NCI-H2107 treated with DMSO at 0.1 percent for 48 hours (cell line): ENCODE measurements around the gene MVB12A.

Source experiments
- DNase-seq: peaks from one replicate; lab custom pipeline; 2025; ENCODE audit not compliant: unreplicated experiment; lab: John Stamatoyannopoulos, UW

Gene MVB12A

DNA sequence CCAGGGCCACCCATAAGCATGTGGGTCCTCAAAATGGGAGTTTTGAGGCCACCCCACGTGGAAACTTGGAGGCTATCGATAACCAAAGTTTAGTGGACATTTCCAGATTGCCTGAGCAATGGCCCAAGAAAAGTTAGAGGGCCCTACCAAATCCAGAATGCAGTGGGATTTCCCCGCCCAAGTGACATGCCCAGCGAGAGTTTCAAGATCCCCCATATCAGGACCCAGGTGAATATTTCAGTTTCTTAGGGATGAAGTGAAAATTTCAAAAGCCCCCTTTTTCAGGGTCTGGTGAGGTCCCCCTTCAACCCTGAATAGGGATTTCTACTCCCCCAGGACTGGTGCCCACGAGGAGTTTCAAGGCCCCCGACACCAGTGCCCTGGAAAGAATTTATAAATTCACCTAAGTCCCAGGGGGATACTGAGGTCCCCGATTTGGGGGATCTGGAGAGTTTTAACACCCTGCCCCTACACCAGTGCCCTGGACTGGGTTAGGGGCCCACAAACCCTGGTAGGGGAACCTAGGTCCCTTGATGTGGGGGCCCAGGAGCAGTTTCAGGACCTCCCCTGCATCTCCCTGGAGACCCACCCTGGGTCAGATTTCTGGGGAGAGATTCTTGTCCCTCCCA is 15.1 kb upstream of the MVB12A start:
- DNase-seq: no peak

DNA sequence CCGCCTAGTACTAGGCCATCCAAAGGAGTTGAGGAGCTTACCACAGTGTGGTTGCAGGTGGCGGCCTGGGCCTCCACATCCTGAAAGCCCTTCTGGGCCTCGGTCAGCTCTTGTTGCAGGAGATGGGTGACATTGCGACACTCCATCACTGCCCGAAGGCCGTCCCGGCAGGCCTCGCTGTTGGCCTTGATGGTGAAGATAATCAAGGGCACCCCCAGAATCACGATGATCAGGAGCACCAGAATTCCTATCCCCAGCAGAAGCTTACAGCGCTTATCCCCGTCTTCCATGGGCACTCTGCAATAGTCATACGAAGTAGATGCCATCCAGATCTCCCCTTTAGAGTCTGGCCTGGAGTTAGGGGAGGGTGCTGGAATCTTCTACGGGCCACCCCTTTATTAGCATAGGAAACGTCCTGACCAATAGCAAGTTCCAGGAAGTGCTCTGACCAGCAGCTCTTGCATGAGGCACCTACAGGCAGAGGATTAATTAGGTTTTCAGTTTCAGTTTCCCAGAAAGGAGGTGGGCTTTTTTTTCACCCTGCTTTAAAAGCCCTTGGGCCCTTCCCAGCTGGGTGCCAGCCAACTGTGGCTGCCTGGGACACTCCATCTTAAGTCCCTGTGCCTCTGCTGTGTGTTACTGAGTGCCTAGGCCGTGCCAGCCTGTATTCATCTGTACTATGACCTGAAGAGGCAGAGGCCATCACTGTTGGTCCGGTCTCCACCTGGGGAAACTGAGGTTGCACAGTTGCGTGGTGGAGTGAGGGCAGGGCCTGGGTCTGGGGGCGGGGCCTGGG is 14.4 kb upstream of the MVB12A start, which contains the start of gene BST2:
BST2 (minus strand) TSS at position 381 of the 796 bp plus-strand sequence; CDS start at position 326, 55 bp downstream.
- no peak for DNase-seq

DNA sequence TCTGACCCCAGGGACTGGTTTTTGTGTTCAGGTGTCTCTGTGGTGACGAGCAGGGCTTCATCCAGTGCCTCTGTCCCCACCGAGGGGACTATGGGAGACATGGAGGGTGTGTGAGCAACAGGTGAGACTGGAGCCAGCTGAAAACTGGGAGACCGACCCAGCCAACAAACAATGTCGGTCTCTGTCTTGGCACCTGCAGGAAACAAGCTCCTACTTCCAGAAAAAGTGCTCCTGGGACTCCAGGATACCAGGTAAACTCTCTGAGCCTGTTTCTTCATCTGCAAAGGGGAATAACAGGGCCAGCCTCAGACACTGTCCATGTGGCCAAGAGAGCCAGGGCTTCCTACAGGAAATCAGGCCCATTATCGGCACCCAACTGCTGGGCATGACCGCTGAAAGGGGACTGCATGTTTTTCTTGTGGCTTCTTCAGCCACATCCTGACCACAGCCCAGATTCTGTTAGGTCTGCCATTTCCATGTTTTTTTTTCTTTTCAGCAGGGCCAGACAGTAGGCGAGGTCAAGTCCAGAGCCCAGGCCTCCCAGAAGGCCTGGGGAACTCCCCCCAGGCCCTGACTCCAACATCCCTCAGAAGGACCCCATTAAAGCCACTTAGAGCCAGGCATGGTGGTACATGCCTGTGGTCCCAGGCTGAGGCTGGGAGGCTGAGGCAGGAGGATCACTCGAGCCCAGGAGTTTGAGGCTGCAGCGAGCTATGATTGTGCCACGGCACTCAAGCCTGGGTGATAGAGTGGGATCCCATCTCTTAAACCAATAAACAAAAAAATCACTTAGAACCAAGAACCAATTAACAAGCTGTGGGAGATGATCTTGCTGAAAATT is 13.6 kb upstream of the MVB12A start:
- DNase-seq: no peak

- no peak for DNase-seq
Measured at GRCh38 chr19:17406887-17407196, 13.0 kb upstream of the MVB12A start.

GRCh38 chr19:17409990-17410389 is 9.9 kb upstream of the MVB12A start:
- no peak for DNase-seq

DNA sequence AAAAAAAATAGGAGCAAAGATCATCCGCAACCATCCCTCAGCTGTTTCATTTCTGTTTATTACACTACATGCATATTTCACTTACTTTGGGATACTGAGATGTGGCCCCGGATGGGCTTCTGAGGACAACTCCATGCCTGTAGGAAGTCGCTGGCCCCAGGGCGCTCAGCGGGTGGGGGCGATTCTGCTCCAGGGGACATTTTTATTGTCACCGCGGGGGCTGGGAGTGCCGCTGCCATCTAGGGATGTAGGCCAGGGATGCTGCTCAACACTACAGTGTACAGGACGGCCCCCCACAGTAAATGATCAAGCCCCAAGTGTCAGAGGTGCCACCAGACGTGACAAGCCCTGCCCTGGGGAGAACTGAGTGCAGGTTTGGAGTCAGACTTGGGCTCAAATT is 8.0 kb upstream of the MVB12A start:
- no peak for DNase-seq

DNA sequence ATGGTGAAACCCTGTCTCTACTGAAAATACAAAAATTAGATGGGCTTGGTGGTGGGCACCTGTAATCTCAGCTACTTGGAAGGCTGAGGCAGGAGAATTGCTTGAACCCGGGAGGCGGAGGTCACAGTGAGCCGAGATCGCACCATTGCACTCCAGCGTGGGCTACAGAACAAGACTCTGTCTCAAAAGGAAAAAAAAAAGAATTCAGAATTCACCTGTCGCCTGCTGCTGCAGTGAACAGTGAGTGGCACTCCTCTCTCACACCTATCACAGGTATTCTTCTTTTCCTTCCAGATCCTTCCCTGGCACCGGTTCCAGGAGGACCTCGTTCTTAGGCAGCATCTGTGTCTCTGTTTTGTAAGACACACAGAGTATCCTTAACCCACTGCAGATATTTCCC is 5.8 kb upstream of the MVB12A start:
- no peak for DNase-seq

DNA sequence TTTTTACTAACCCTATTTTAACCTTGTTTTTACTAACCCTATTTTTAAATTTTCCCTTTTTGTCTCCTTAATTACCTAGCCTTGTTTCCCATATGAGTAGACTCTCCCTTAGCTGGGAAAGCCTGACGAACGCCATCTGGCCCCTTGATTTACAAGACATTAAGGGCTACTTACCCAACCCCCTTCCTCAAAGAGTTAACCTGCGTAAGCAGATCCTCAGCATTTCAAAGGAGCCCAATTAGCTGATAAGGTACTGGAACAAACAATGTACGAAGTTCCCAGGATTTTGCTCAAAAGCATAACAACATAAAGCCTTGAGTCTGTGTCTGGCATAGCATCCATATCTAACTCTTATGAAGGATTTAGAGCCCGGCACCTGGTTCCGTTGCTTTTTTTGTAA is 4.7 kb upstream of the MVB12A start:
- DNase-seq: no peak

GRCh38 chr19:17418710-17419109 is 1.1 kb upstream of the MVB12A start:
- no peak for DNase-seq

- no peak for DNase-seq
Measured at GRCh38 chr19:17419154-17419620, 660 bp upstream of the MVB12A start.

DNA sequence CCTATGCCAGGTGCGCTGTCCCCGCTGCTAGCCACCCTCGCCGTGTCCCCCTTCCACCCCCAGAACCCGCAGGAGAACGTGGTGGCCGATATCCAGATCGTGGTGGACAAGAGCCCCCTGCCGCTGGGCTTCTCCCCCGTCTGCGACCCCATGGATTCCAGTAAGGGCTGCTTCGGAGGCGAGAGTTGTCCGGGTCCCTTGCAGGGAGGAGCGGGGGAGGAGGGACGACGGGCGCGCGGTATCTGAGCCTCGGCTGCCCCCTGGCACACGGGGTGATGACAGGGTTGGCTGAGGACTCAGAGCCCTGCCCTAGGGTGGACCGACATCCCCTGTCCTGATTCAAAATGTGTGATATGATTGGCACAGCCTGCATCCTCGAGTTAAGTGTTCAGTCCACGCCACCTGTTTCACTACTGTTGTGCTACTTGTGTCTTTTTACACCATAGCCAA is 653 bp downstream of the MVB12A start:
- no peak for DNase-seq

- DNase-seq: no peak
Measured at GRCh38 chr19:17421942-17422341, 2.1 kb downstream of the MVB12A start.

GRCh38 chr19:17423429-17424208 is 3.8 kb downstream of the MVB12A start:
- DNase-seq: no peak

DNA sequence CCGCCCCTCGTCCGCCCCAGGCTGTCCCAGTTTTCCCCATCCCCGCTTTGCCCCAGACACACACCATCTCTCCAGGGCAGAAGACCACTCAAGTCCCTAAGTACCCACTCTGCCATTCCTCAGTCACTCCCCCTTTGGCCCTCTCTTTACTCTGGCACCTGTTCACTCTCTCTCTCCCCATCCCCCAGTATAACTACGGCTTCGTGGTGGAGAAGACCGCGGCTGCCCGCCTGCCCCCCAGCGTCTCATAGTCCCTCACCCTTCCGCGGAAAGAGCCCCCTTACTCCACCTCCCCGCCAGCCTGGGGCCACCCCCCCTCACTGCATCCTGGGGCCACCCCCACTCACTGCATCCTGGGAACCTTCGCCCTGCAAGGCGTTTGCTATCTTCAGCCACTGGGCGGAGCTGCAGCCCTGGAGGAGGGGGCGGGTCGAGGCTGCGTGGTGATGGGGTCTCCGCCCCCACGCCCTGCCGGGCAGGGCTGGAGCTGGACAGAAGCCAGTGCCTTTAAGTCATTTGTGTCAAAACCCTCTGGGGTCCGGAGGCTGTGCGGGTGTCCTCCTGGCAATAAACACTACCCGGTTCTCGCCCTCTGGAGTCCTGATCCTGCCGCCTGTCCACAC is 5.0 kb downstream of the MVB12A start:
- DNase-seq: no peak

- no peak for DNase-seq
Measured at GRCh38 chr19:17429641-17430113, 9.8 kb downstream of the MVB12A start.

GRCh38 chr19:17431417-17431816 is 11.6 kb downstream of the MVB12A start:
- no peak for DNase-seq

DNA sequence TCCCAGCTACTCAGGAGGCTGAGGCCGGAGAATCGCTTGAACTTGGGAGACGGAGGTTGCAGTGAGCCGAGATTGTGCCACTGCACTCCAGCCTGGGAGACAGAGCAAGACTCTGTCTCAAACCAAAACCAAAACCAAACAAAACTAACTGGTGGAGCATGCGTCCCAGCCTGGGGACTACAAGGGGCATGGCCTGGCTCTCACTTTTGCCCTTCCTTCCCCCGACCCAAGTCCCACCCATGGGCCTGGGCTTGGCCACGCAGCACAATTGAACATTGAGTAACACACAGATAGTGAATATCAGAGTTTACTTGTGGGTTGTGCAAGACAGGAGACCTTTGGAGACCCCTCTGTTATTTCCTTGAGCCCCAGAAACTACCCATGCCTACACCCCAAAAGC is 15.4 kb downstream of the MVB12A start:
- no peak for DNase-seq

GRCh38 chr19:17436094-17436873 is 16.4 kb downstream of the MVB12A start:
- no peak for DNase-seq

- no peak for DNase-seq
Measured at GRCh38 chr19:17436874-17437267, 17.0 kb downstream of the MVB12A start.
